Hematopoietic multipotent progenitor cell treated with erythropoietin and hydrocortisone succinate and interleukin-3 and kit ligand, for 17 days (in vitro differentiated cells): Measurements from ENCODE around the gene BANP.
"Not testable (repeated sequence)": the region's sequence is repeated elsewhere in the genome, so short reads cannot be mapped to it uniquely, and the experiment has no call there.

Experiments used
- DNase-seq: peaks from one replicate; pipeline ENCODE4 v3.0.0-alpha.2; 2015; ENCODE audit warnings: low spot score

Gene BANP

GRCh38 chr16:88104363-88104762, 153.1 kb downstream of the BANP start:
- DNase-seq: not testable (repeated sequence)

GRCh38 chr16:88105574-88106140, 154.4 kb downstream of the BANP start:
- not testable (repeated sequence) for DNase-seq

- not testable (repeated sequence) for DNase-seq
Observed at GRCh38 chr16:88106566-88106965, 155.3 kb downstream of the BANP start.

GRCh38 chr16:88108762-88109161, 157.5 kb downstream of the BANP start:
- no peak for DNase-seq

GRCh38 chr16:88109726-88110621, 158.7 kb downstream of the BANP start:
- not testable (repeated sequence) for DNase-seq

GRCh38 chr16:88110875-88111494, 159.8 kb downstream of the BANP start:
- DNase-seq: not testable (repeated sequence)

GRCh38 chr16:88111976-88112375, 160.7 kb downstream of the BANP start:
- not testable (repeated sequence) for DNase-seq

- no peak for DNase-seq
Observed at GRCh38 chr16:88113545-88114045, 162.4 kb downstream of the BANP start.

GRCh38 chr16:88114541-88115228, 163.5 kb downstream of the BANP start:
- not testable (repeated sequence) for DNase-seq

GRCh38 chr16:88116121-88116520, 164.9 kb downstream of the BANP start:
- DNase-seq: no peak

GRCh38 chr16:88117476-88117868, 166.2 kb downstream of the BANP start:
- no peak for DNase-seq

GRCh38 chr16:88118376-88118775, 167.1 kb downstream of the BANP start:
- DNase-seq: no peak

GRCh38 chr16:88118852-88119741, 167.9 kb downstream of the BANP start:
- not testable (repeated sequence) for DNase-seq

- not testable (repeated sequence) for DNase-seq
Observed at GRCh38 chr16:88119881-88120751, 168.9 kb downstream of the BANP start.

- DNase-seq: no peak
Observed at GRCh38 chr16:88120812-88121211, 169.6 kb downstream of the BANP start.

- DNase-seq: not testable (repeated sequence)
Observed at GRCh38 chr16:88121391-88121790, 170.2 kb downstream of the BANP start.

GRCh38 chr16:88121886-88122580, 170.8 kb downstream of the BANP start:
- DNase-seq: no peak
